Brain microvascular endothelial cell (primary cell): ENCODE results near the gene IL3RA.

Experiments used
- DNase-seq: peaks from one replicate; pipeline ENCODE4 v3.0.0-alpha.2; 2020
- H3K27ac ChIP-seq: fragments of 250-450 bp; sonication (Bioruptor Pico); 2 replicates; pipeline ENCODE4 v1.5.1; 2020; ENCODE audit warnings: mild to moderate bottlenecking, moderate library complexity
- H3K27me3 ChIP-seq: fragments of 250-450 bp; sonication (Bioruptor Pico); replicated peaks from 2 replicates; pipeline ENCODE4 v1.5.1; 2020; ENCODE audit warnings: mild to moderate bottlenecking
- H3K36me3 ChIP-seq: fragments of 250-450 bp; sonication (Bioruptor Pico); replicated peaks from 2 replicates; pipeline ENCODE4 v1.5.1; 2020; ENCODE audit warnings: mild to moderate bottlenecking
- H3K4me3 ChIP-seq: 2 replicates; pipeline ENCODE4 v1.5.1; 2011; ENCODE audit warnings: low read depth, mild to moderate bottlenecking, control low read depth, low read length, moderate library complexity
- in situ Hi-C: cut with HindIII; loops from 2 replicates; pipeline ENCODE4 v1.10.0; 2017; ENCODE audit warnings: low sequenced_read_pairs, low pct_ligation_motif_present
- TF ChIP-seq, protein P1 (sequence below): IDR thresholded peaks from 2 replicates; pipeline ENCODE4 v1.5.1; 2011; ENCODE audit warnings: low read depth, mild to moderate bottlenecking, moderate library complexity, low read length, control low read depth, inconsistent platforms; ENCODE audit errors: missing control alignments

The IL3RA gene

DNA sequence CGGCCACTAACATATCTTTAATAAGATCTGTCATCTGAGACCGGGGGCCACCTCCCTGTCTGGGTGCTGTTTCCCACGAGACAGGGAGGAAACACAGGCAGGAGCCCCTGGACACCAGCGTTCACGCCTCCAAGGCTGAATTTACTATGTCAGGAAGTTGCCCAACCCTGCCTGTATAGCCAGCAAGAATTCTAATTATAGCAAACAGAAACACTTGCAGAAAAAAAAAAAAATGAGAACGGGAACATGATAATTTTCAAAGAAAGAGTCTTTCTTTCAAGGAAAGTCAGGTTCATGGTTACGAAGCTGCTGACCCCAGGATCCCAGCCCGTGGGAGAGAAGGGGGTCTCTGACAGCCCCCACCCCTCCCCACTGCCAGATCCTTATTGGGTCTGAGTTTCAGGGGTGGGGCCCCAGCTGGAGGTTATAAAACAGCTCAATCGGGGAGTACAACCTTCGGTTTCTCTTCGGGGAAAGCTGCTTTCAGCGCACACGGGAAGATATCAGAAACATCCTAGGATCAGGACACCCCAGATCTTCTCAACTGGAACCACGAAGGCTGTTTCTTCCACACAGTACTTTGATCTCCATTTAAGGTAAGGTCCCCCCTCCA lies at the start of gene IL3RA:
Gene IL3RA, plus strand, starts transcription at position 455 of the 613 bp plus-strand sequence. CDS start 4,981 bp downstream, outside the sequence.
- H3K27me3 ChIP-seq: no peaks in the 10 kb centered on the region
- no peak within 1 kb of the TSS for H3K4me3 ChIP-seq
- in situ Hi-C loops: no loop called here
- no peaks in the 10 kb centered on the region for H3K36me3 ChIP-seq
- DNase-seq: peak; percentile 8
- TF ChIP-seq, protein P1, sequence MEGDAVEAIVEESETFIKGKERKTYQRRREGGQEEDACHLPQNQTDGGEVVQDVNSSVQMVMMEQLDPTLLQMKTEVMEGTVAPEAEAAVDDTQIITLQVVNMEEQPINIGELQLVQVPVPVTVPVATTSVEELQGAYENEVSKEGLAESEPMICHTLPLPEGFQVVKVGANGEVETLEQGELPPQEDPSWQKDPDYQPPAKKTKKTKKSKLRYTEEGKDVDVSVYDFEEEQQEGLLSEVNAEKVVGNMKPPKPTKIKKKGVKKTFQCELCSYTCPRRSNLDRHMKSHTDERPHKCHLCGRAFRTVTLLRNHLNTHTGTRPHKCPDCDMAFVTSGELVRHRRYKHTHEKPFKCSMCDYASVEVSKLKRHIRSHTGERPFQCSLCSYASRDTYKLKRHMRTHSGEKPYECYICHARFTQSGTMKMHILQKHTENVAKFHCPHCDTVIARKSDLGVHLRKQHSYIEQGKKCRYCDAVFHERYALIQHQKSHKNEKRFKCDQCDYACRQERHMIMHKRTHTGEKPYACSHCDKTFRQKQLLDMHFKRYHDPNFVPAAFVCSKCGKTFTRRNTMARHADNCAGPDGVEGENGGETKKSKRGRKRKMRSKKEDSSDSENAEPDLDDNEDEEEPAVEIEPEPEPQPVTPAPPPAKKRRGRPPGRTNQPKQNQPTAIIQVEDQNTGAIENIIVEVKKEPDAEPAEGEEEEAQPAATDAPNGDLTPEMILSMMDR: no peak
- no peak within 1 kb of the TSS for H3K27ac ChIP-seq

DNA sequence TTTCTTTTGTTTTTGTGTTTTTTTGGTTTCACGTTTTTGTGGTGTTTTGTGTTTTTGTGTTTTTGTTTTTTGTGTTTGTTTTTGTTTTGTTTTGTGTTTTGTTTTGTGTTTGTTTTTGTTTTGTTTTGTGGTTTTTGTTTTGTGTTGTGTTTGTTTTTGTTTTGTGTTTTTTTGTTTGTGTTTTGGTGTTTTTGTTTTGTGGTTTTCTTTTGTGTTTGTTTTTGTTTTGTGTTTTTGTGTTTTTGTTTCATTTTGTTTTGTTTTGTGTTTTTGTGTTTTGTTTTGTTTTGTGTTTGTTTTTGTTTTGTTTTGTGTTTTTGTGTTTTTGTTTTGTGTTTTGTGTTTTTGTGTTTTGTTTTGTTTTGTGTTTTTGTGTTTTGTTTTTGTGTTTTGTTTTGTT lies 47.0 kb upstream of the IL3RA start:
- DNase-seq: no peak
- H3K4me3 ChIP-seq: no peak overlapping the region
- no peaks in the 10 kb centered on the region for H3K36me3 ChIP-seq
- TF ChIP-seq, protein P1: no peak
- no peaks in the 10 kb centered on the region for H3K27me3 ChIP-seq
- H3K27ac ChIP-seq: no peak overlapping the region
- in situ Hi-C loops: no loop called here

DNA sequence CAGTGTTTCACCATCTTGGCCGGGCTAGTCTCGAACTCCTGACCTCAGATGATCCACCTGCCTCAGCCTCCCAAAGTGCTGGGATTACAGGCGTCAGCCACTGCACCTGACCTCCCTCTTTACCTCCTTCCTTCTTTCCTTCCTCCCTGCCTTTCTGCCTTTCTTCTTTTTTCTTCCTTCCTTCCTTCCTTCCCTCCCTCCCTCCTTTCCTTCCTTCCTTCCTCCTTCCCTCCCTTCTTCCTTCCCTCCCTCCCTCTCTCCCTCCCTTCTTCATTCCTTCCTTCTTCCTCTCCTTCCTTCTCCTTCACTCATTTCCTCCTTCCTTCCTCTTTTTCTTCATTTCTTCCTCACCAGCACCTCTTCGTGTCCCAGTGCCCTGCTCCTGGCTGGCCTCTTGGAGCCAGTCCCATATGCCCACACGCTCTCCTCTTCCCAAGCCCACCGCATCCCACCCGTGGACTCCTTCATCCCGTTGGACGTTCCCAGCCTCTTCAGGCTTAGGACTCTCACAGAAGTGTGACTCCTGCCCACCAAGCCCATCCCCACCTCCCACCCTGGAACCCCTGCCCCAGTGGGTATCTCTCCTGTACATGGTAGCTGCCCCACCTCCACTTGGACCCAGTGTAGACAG lies 45.4 kb upstream of the IL3RA start:
- TF ChIP-seq, protein P1: no peak
- DNase-seq: no peak
- no peak overlapping the region for H3K27ac ChIP-seq
- no peaks in the 10 kb centered on the region for H3K27me3 ChIP-seq
- H3K36me3 ChIP-seq: no peaks in the 10 kb centered on the region
- no peak overlapping the region for H3K4me3 ChIP-seq
- in situ Hi-C loops: no loop called here

DNA sequence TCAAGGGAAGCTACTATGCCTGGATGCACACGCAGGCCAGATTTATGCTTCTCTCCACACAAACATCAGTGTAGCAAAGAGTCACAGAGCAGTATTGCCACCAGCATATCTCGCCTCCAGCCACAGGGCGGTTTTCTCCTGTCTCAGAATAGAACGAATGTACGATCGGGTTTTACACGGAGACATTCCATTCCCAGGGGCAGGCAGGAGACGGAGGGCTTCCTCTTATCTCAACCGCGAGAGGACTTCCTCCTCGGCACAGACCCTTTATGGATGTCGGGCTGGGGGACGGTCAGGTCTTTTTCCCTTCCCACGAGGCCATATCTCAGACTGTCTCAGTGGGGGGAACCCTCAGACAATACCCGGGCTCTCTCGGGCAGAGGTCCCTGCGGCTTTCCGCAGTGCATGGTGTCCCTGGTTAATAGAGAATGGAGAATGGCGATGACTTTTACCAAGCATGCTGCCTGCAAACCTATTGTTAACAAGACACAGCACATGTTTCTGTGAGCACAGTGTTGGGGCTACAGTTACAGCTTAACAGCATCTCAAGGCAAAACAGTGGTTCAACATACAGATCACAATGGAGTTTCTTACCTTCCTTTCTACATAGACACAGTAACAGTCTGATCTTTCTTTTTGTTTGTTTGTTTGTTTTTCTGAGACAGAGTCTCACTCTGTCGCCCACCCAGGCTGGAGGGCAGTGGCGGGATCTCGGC lies 43.9 kb upstream of the IL3RA start:
- Histone ChIP-seq H3K36me3 (no peaks in the 10 kb centered on the region), H3K4me3 (no peak overlapping the region), H3K27ac (no peak overlapping the region), H3K27me3 (no peaks in the 10 kb centered on the region)
- in situ Hi-C loops: no loop called here
- TF ChIP-seq, protein P1: no peak
- DNase-seq: no peak

DNA sequence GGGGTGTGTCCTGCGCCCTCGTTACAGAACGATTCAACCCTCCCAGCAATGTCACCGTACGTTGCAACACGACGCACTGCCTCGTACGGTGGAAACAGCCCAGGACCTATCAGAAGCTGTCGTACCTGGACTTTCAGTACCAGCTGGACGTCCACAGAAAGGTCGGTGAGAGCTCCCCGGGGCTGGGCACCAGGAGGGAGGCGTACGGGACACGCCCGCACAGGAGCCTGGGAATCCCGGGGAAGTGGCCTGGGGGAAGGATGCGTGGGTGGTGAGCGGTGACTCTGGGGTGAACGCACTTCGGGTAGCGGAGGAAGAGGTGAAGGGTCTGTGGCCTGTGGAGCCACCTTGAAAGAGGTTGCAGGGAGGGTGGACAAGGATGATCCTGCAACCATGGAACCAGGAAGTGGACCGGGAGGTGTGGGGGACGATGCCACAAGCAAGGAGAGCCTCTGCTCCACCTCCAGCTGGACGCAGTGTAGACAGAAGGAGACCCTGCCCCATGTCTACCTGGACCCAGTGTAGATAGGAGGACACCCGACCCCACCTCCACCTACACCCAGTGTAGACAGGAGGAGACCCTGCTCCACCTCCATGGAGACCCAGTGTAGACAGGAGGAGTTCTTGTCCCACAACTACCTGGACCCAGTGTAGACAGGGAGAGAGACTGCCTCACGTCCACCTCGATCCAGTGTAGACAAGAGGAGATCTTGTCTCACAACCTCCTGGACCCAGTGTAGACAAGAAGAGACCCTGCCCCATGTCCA lies 42.1 kb upstream of the IL3RA start:
- Histone ChIP-seq H3K36me3 (no peaks in the 10 kb centered on the region), H3K27ac (no peak overlapping the region), H3K27me3 (no peaks in the 10 kb centered on the region), H3K4me3 (no peak overlapping the region)
- no peak for DNase-seq
- in situ Hi-C loops: no loop called here
- TF ChIP-seq, protein P1: no peak
